GM06990 (cell line): ENCODE data around the gene ZNF253.
"Not testable (repeated sequence)": the region's sequence is repeated elsewhere in the genome, so short reads cannot be mapped to it uniquely, and the experiment has no call there.

Experiments
- DNase-seq: peaks from one replicate; pipeline ENCODE4 v3.0.0-alpha.2; 2011; ENCODE audit not compliant: insufficient read length; ENCODE audit errors: extremely low read depth
- H3K27me3 ChIP-seq: replicated peaks from 2 replicates; pipeline ENCODE4 v1.6.0; 2011; ENCODE audit warnings: low read length; ENCODE audit not compliant: control insufficient read depth, insufficient read depth
- H3K36me3 ChIP-seq: 2 replicates; pipeline ENCODE4 v1.5.1; 2011; ENCODE audit warnings: low read length; ENCODE audit not compliant: control insufficient read depth, insufficient read depth
- H3K4me3 ChIP-seq: replicated peaks from 2 replicates; pipeline ENCODE4 v1.5.1; 2011; ENCODE audit warnings: low read depth, mild to moderate bottlenecking, control low read depth, low read length
- TF ChIP-seq, protein P1 (sequence below): IDR thresholded peaks from 2 replicates; pipeline ENCODE4 v1.5.1; 2011; ENCODE audit warnings: low read length, control low read depth, mild to moderate bottlenecking, inconsistent platforms; ENCODE audit not compliant: insufficient read depth, poor library complexity, severe bottlenecking

ZNF253 gene

GRCh38 chr19:19909654-19910053, 44.0 kb downstream of the ZNF253 start:
- H3K36me3 ChIP-seq, result peaks cover 2% of the 10 kb centered on the region
- H3K27me3 ChIP-seq, result no peaks in the 10 kb centered on the region
- TF ChIP-seq, protein P1, sequence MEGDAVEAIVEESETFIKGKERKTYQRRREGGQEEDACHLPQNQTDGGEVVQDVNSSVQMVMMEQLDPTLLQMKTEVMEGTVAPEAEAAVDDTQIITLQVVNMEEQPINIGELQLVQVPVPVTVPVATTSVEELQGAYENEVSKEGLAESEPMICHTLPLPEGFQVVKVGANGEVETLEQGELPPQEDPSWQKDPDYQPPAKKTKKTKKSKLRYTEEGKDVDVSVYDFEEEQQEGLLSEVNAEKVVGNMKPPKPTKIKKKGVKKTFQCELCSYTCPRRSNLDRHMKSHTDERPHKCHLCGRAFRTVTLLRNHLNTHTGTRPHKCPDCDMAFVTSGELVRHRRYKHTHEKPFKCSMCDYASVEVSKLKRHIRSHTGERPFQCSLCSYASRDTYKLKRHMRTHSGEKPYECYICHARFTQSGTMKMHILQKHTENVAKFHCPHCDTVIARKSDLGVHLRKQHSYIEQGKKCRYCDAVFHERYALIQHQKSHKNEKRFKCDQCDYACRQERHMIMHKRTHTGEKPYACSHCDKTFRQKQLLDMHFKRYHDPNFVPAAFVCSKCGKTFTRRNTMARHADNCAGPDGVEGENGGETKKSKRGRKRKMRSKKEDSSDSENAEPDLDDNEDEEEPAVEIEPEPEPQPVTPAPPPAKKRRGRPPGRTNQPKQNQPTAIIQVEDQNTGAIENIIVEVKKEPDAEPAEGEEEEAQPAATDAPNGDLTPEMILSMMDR, result no peak
- no peak for DNase-seq
- H3K4me3 ChIP-seq, result no peak overlapping the region

DNA sequence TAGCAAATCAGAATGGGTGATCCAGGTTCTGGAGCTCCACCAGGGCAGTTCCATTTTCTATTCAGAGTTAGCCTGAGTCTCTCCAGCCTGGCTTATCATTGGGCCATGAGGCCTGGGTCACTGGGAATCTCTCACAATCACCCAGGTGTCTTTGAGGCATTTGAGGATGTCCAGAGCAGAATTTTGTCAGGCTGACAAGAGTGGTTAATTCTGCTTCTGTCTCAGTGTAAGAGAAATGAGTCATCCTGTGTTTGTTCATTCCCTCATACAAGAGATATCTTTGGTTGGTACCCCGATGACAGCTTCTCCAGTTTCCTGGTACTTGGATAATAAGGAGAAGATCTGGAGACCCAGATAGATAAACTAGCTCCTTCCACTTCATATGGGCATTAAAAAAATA, 45.5 kb downstream of the ZNF253 start:
- peaks cover 2% of the 10 kb centered on the region; the same call in 1 of the 2 replicates for H3K36me3 ChIP-seq
- DNase-seq, result no peak
- no peak overlapping the region for H3K4me3 ChIP-seq
- TF ChIP-seq, protein P1, result no peak
- no peaks in the 10 kb centered on the region for H3K27me3 ChIP-seq

- H3K36me3 ChIP-seq, result peaks cover 2% of the 10 kb centered on the region; the same call in 1 of the 2 replicates
- DNase-seq, result no peak
- no peak overlapping the region for H3K4me3 ChIP-seq
- H3K27me3 ChIP-seq, result no peaks in the 10 kb centered on the region
- TF ChIP-seq, protein P1, result no peak
These were observed 48.9 kb downstream of the ZNF253 start for GRCh38 chr19:19914596-19914995.

DNA sequence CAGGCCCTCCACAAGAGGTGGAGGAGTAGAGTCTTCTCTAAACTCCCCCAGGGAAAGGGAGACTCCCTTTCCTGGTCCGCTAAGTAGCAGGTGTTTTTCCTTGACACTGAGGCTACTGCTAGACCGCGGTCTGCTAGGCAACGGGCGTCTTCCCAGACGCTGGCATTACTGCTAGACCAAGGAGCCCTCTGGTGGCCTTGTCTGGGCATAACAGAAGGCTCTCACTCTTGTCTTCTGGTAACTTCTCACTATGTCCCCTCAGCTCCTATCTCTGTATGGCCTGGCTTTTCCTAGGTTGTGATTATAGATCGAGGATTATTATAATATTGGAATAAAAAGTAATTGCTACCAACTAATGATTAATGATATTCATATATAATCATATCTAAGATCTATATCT, 64.7 kb downstream of the ZNF253 start:
- DNase-seq, H3K27me3 ChIP-seq, H3K4me3 ChIP-seq, H3K36me3 ChIP-seq: not testable (repeated sequence)

DNA sequence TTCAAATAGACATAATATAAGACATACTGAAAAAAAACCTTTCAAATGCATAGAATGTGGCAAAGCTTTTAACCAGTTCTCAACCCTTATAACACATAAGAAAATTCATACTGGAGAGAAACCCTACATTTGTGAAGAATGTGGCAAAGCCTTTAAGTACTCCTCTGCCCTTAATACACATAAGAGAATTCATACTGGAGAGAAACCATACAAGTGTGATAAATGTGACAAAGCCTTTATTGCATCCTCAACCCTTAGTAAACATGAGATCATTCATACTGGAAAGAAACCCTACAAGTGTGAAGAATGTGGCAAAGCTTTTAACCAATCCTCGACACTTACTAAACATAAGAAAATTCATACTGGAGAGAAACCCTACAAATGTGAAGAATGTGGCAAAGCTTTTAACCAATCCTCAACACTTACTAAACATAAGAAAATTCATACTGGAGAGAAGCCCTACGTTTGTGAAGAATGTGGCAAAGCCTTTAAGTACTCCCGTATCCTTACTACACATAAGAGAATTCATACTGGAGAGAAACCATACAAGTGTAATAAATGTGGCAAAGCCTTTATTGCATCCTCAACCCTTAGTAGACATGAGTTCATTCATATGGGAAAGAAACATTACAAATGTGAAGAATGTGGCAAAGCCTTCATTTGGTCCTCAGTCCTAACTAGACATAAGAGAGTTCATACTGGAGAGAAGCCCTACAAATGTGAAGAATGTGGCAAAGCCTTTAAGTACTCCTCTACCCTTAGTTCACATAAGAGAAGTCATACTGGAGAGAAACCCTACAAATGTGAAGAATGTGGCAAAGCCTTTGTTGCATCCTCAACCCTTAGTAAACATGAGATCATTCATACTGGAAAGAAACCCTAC, 68.0 kb downstream of the ZNF253 start:
- not testable (repeated sequence) for H3K36me3 ChIP-seq, DNase-seq, H3K4me3 ChIP-seq, H3K27me3 ChIP-seq

GRCh38 chr19:19937403-19937802, 71.7 kb downstream of the ZNF253 start:
- no peak for DNase-seq
- Histone ChIP-seq H3K27me3 (no peaks in the 10 kb centered on the region), H3K4me3 (no peak overlapping the region), H3K36me3 (no peaks in the 10 kb centered on the region)
- TF ChIP-seq, protein P1, result no peak
